ENCODE data around the gene BCKDHB. TPM values are rescaled to one million over a fixed set of nuclear protein-coding genes. Genes with fewer than 3 reads are reported as not detected.

BCKDHB gene
- total and polyA plus RNA-seq, 2 donors (not counting 3 experiments of a cell fraction or from before 2014, with no cell fraction given): 5.6 to 12.2 TPM

DNA sequence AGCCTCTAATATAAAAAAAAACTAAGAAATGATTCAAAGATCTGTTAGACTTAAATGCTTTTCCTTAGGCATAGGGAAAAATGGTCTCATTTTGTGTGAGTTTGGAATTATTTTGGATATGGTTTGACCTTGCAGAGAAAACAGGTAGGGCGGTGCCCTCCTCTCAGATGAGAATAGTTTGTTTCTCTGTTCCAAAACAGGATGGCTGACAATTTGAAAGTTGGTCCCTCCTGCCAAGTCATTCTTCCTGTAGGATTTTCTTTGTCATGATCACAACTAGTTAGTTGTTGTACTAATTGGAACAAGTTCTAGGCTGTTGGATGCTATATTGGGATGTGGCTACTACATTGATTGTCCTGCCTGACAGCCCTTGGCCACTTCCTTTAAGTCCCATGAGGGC lies 108.6 kb downstream of the BCKDHB start:
- H3K36me3 ChIP-seq (ENCODE audit: control insufficient read depth in 2 of 2, extremely low read depth in 1 of 2, insufficient read depth in 2 of 2, low read length in 2 of 2): no peaks in the 10 kb centered on the region
- no peak overlapping the region for H3K4me3 ChIP-seq (replicated peaks in 1 of 3; ENCODE audit: insufficient read depth in 1 of 3, low read depth in 1 of 3, low read length in 3 of 3)
- H3K9me1 ChIP-seq (replicated peaks; ENCODE audit: control insufficient read depth, extremely low read depth, insufficient read depth, low read length): no peaks in the 10 kb centered on the region
- CTCF ChIA-PET: interaction anchor here (0.8 to 2.1 kb wide), 40 partner anchors 9 to 1826 kb away, joined by 3 to 38 read pairs (median 4); no protein-coding TSS in a partner anchor
- H3K27ac ChIP-seq (ENCODE audit: insufficient read depth, low read depth, low read length): no peak overlapping the region
- H3K27me3 ChIP-seq (ENCODE audit: control insufficient read depth in 2 of 2, insufficient read depth in 2 of 2, low read length in 2 of 2): no peaks in the 10 kb centered on the region
- H2AFZ ChIP-seq (ENCODE audit: low read depth, low read length): peak overlapping the region; percentile 69
- POLR2A ChIA-PET: no interaction called here
- FAIRE-seq: no peak
- no TSS peak for BruUV-seq (replicated peaks)
- H3K9ac ChIP-seq (replicated peaks; ENCODE audit: extremely low read depth, insufficient read depth, low read length): no peak overlapping the region
- no peak overlapping the region for H3K4me2 ChIP-seq (ENCODE audit: insufficient read depth, low read length)
- intact Hi-C loops (cut with micrococcal nuclease): loop anchor here (2.0 to 10.0 kb wide), 4 partner anchors 82 to 1030 kb away; no protein-coding TSS in a partner anchor
- H3K4me1 ChIP-seq (ENCODE audit: control insufficient read depth, extremely low read depth, insufficient read depth, low read length): no peaks in the 10 kb centered on the region
- DNase-seq (ENCODE audit: low read depth, low spot score): peak; percentile 25
- H3K79me2 ChIP-seq (ENCODE audit: control insufficient read depth, insufficient read depth, low read length): no peaks in the 10 kb centered on the region
- dilution Hi-C loops (cut with MboI; ENCODE audit: extremely low pct_ligation_motif_present, low sequenced_read_pairs): no loop called here
- no peaks in the 10 kb centered on the region for H3K9me3 ChIP-seq (replicated peaks; ENCODE audit: control insufficient read depth, insufficient read depth, low read length)
- TF ChIP-seq, protein P1, sequence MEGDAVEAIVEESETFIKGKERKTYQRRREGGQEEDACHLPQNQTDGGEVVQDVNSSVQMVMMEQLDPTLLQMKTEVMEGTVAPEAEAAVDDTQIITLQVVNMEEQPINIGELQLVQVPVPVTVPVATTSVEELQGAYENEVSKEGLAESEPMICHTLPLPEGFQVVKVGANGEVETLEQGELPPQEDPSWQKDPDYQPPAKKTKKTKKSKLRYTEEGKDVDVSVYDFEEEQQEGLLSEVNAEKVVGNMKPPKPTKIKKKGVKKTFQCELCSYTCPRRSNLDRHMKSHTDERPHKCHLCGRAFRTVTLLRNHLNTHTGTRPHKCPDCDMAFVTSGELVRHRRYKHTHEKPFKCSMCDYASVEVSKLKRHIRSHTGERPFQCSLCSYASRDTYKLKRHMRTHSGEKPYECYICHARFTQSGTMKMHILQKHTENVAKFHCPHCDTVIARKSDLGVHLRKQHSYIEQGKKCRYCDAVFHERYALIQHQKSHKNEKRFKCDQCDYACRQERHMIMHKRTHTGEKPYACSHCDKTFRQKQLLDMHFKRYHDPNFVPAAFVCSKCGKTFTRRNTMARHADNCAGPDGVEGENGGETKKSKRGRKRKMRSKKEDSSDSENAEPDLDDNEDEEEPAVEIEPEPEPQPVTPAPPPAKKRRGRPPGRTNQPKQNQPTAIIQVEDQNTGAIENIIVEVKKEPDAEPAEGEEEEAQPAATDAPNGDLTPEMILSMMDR (IDR thresholded peaks at IDR 0.05; ENCODE audit: extremely low read depth in 1 of 2, insufficient read depth in 1 of 2, low read depth in 1 of 2, low read length in 2 of 2): no peak
- no peaks in the 10 kb centered on the region for H4K20me1 ChIP-seq (replicated peaks; ENCODE audit: control insufficient read depth, extremely low read depth, insufficient read depth, low read length)

- Histone ChIP-seq H3K27me3 (ENCODE audit: control insufficient read depth in 2 of 2, insufficient read depth in 2 of 2, low read length in 2 of 2) (no peaks in the 10 kb centered on the region), H3K36me3 (ENCODE audit: control insufficient read depth in 2 of 2, extremely low read depth in 1 of 2, insufficient read depth in 2 of 2, low read length in 2 of 2) (no peaks in the 10 kb centered on the region), H3K27ac (ENCODE audit: insufficient read depth, low read depth, low read length) (no peak overlapping the region), H3K4me2 (ENCODE audit: insufficient read depth, low read length) (no peak overlapping the region), H3K4me1 (ENCODE audit: control insufficient read depth, extremely low read depth, insufficient read depth, low read length) (no peaks in the 10 kb centered on the region), H3K4me3 (replicated peaks in 1 of 3; ENCODE audit: insufficient read depth in 1 of 3, low read depth in 1 of 3, low read length in 3 of 3) (no peak overlapping the region), H3K9ac (replicated peaks; ENCODE audit: extremely low read depth, insufficient read depth, low read length) (no peak overlapping the region), H2AFZ (ENCODE audit: low read depth, low read length) (no peak overlapping the region), H3K9me3 (replicated peaks; ENCODE audit: control insufficient read depth, insufficient read depth, low read length) (no peaks in the 10 kb centered on the region), H3K79me2 (ENCODE audit: control insufficient read depth, insufficient read depth, low read length) (no peaks in the 10 kb centered on the region), H3K9me1 (replicated peaks; ENCODE audit: control insufficient read depth, extremely low read depth, insufficient read depth, low read length) (no peaks in the 10 kb centered on the region), H4K20me1 (replicated peaks; ENCODE audit: control insufficient read depth, extremely low read depth, insufficient read depth, low read length) (no peaks in the 10 kb centered on the region)
- dilution Hi-C loops (cut with MboI; ENCODE audit: extremely low pct_ligation_motif_present, low sequenced_read_pairs) (no loop called here), intact Hi-C loops (cut with micrococcal nuclease) (loop anchor here (10.0 kb wide), 2 partner anchors 527 to 1027 kb away; no protein-coding TSS in a partner anchor)
- FAIRE-seq: no peak
- POLR2A ChIA-PET: no interaction called here
- BruUV-seq (replicated peaks): no TSS peak
- CTCF ChIA-PET: no interaction called here
- no peak for DNase-seq (ENCODE audit: low read depth, low spot score)
- no peak for TF ChIP-seq POLR2AphosphoS5 (IDR thresholded peaks at IDR 0.05; ENCODE audit: insufficient read depth, low read depth, low read length)
- no peak for TF ChIP-seq EZH2 (IDR thresholded peaks at IDR 0.05; ENCODE audit: borderline replicate concordance, low read depth, low read length, severe bottlenecking)
- no peak for TF ChIP-seq MAX (IDR thresholded peaks at IDR 0.05; ENCODE audit: insufficient read depth, insufficient read length)
- no peak for TF ChIP-seq FOS (IDR thresholded peaks at IDR 0.05; ENCODE audit: borderline replicate concordance, insufficient read depth, low read length)
- no peak for TF ChIP-seq POLR2A (IDR thresholded peaks at IDR 0.05; ENCODE audit: low read depth, low read length)
- no peak for TF ChIP-seq MYC (IDR thresholded peaks at IDR 0.05; ENCODE audit: low read depth, low read length)
- TF ChIP-seq, protein P1 (IDR thresholded peaks at IDR 0.05; ENCODE audit: extremely low read depth in 1 of 2, insufficient read depth in 1 of 2, low read depth in 1 of 2, low read length in 2 of 2): no peak
- TF ChIP-seq GATA2 (IDR thresholded peaks at IDR 0.05; ENCODE audit: insufficient read depth, insufficient read length, low read depth, low read length): no peak
- TF ChIP-seq JUN (IDR thresholded peaks at IDR 0.05; ENCODE audit: borderline replicate concordance, insufficient read depth, insufficient read length, low read depth): no peak
These were observed 111.3 kb downstream of the BCKDHB start for GRCh38 chr6:80217794-80218193.

All from endothelial cell of umbilical vein (primary cell).